Measurements from ENCODE around the gene ASCC3.
"Not testable (repeated sequence)": the region's sequence is repeated elsewhere in the genome, so short reads cannot be mapped to it uniquely, and the experiment has no call there.

Gene ASCC3

DNA sequence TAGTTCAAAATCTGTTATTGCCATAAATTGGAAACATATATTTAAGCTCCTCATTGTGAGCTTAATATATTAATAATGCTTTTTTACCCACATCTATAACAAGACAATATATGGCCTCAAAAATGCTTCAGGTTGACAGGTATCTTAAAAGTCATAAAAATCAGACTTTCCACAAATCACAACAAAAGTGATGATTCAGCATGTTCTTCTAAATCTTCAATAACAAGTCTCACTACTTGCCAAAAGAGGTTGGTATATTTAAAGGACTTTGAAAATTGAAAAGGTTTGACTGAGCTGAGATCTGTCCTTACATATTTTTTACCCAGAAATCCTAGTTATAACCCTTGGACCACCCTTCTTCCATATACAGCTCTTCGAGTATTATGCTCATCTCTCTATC is 41.7 kb downstream of the ASCC3 start:
- Histone ChIP-seq H3K36me3 (ENCODE audit: low read depth) (peaks cover 23% of the 10 kb centered on the region), H3K4me1 (ENCODE audit: insufficient read depth, poor library complexity, severe bottlenecking) (no peaks in the 10 kb centered on the region), H3K27me3 (ENCODE audit: insufficient read depth, poor library complexity, severe bottlenecking) (no peaks in the 10 kb centered on the region), H3K4me3 (ENCODE audit: severe bottlenecking) (no peak overlapping the region), H3K27ac (ENCODE audit: poor library complexity, severe bottlenecking) (no peak overlapping the region), H3K9me3 (ENCODE audit: severe bottlenecking) (no peaks in the 10 kb centered on the region)
- no peak for DNase-seq (ENCODE audit: low spot score)
- TF ChIP-seq, protein P1, sequence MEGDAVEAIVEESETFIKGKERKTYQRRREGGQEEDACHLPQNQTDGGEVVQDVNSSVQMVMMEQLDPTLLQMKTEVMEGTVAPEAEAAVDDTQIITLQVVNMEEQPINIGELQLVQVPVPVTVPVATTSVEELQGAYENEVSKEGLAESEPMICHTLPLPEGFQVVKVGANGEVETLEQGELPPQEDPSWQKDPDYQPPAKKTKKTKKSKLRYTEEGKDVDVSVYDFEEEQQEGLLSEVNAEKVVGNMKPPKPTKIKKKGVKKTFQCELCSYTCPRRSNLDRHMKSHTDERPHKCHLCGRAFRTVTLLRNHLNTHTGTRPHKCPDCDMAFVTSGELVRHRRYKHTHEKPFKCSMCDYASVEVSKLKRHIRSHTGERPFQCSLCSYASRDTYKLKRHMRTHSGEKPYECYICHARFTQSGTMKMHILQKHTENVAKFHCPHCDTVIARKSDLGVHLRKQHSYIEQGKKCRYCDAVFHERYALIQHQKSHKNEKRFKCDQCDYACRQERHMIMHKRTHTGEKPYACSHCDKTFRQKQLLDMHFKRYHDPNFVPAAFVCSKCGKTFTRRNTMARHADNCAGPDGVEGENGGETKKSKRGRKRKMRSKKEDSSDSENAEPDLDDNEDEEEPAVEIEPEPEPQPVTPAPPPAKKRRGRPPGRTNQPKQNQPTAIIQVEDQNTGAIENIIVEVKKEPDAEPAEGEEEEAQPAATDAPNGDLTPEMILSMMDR (IDR thresholded peaks at IDR 0.05; ENCODE audit: poor library complexity, severe bottlenecking), result no peak
- ATAC-seq (ENCODE audit: low read depth), result no peak

GRCh38 chr6:100838011-100838410 is 43.1 kb downstream of the ASCC3 start:
- no peak for ATAC-seq (ENCODE audit: low read depth)
- no peak for DNase-seq (ENCODE audit: low spot score)
- H3K36me3 ChIP-seq (ENCODE audit: low read depth), result peaks cover 26% of the 10 kb centered on the region
- TF ChIP-seq, protein P1 (IDR thresholded peaks at IDR 0.05; ENCODE audit: poor library complexity, severe bottlenecking), result no peak
- no peak overlapping the region for H3K4me3 ChIP-seq (ENCODE audit: severe bottlenecking)
- H3K27me3 ChIP-seq (ENCODE audit: insufficient read depth, poor library complexity, severe bottlenecking), result no peaks in the 10 kb centered on the region
- no peaks in the 10 kb centered on the region for H3K4me1 ChIP-seq (ENCODE audit: insufficient read depth, poor library complexity, severe bottlenecking)
- no peak overlapping the region for H3K27ac ChIP-seq (ENCODE audit: poor library complexity, severe bottlenecking)
- no peaks in the 10 kb centered on the region for H3K9me3 ChIP-seq (ENCODE audit: severe bottlenecking)

DNA sequence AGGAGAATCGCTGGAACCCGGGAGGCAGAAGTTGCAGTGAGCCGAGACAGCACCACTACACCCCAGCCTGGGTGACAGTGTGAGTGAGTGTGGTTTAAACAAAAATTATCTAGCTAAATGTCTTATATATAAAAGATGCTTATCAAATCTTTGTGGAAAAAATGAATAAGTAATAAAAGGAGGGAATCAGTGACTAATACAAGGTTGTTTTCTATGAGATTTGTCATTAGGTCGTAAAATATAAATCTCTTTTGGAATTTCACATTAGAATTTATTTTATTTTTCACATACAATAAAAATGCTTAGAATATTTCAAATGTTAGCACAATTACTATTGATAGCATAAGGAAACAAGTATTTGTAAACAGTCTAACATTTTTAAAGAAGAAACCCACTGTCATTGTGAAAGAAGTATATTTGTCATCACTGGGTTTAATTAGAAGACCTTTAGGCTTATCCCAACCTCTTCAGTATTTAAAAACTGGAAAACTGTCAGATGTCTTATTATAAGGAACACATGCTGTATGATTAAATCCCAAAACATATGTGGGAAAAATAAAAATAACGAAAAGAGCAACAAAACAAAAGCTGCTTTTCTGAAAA is 47.1 kb downstream of the ASCC3 start:
- Histone ChIP-seq H3K36me3 (ENCODE audit: low read depth) (peaks cover 25% of the 10 kb centered on the region), H3K4me1 (ENCODE audit: insufficient read depth, poor library complexity, severe bottlenecking) (no peaks in the 10 kb centered on the region), H3K9me3 (ENCODE audit: severe bottlenecking) (peaks cover 4% of the 10 kb centered on the region), H3K27me3 (ENCODE audit: insufficient read depth, poor library complexity, severe bottlenecking) (no peaks in the 10 kb centered on the region), H3K4me3 (ENCODE audit: severe bottlenecking) (no peak overlapping the region), H3K27ac (ENCODE audit: poor library complexity, severe bottlenecking) (no peak overlapping the region)
- TF ChIP-seq, protein P1 (IDR thresholded peaks at IDR 0.05; ENCODE audit: poor library complexity, severe bottlenecking), result no peak
- ATAC-seq (ENCODE audit: low read depth), result no peak
- DNase-seq (ENCODE audit: low spot score), result no peak

- H3K36me3 ChIP-seq (ENCODE audit: low read depth), result peaks cover 11% of the 10 kb centered on the region
- H3K4me1 ChIP-seq (ENCODE audit: insufficient read depth, poor library complexity, severe bottlenecking); DNase-seq (ENCODE audit: low spot score); ATAC-seq (ENCODE audit: low read depth); H3K27ac ChIP-seq (ENCODE audit: poor library complexity, severe bottlenecking); H3K4me3 ChIP-seq (ENCODE audit: severe bottlenecking); H3K9me3 ChIP-seq (ENCODE audit: severe bottlenecking); H3K27me3 ChIP-seq (ENCODE audit: insufficient read depth, poor library complexity, severe bottlenecking): not testable (repeated sequence)
Measured at GRCh38 chr6:100829077-100829595, 52.0 kb downstream of the ASCC3 start.

- no peak overlapping the region for H3K4me3 ChIP-seq (ENCODE audit: severe bottlenecking)
- no peaks in the 10 kb centered on the region for H3K27me3 ChIP-seq (ENCODE audit: insufficient read depth, poor library complexity, severe bottlenecking)
- no peak overlapping the region for H3K27ac ChIP-seq (ENCODE audit: poor library complexity, severe bottlenecking)
- H3K9me3 ChIP-seq (ENCODE audit: severe bottlenecking), result no peaks in the 10 kb centered on the region
- no peaks in the 10 kb centered on the region for H3K4me1 ChIP-seq (ENCODE audit: insufficient read depth, poor library complexity, severe bottlenecking)
- H3K36me3 ChIP-seq (ENCODE audit: low read depth), result peaks cover under 1% of the 10 kb centered on the region; the same call in 1 of the 2 replicates
- no peak for DNase-seq (ENCODE audit: low spot score)
- ATAC-seq (ENCODE audit: low read depth), result no peak
- TF ChIP-seq, protein P1 (IDR thresholded peaks at IDR 0.05; ENCODE audit: poor library complexity, severe bottlenecking), result no peak
Measured at GRCh38 chr6:100823041-100823440, 58.1 kb downstream of the ASCC3 start.
